Kidney capillary endothelial cell (primary cell): Measurements from ENCODE around the gene PROSER1.
"Not testable (repeated sequence)": the region's sequence is repeated elsewhere in the genome, so short reads cannot be mapped to it uniquely, and the experiment has no call there.

ENCODE experiments used
- DNase-seq: peaks from one replicate; pipeline ENCODE4 v3.0.0-alpha.2; 2018; ENCODE audit warnings: low spot score

The PROSER1 gene

DNA sequence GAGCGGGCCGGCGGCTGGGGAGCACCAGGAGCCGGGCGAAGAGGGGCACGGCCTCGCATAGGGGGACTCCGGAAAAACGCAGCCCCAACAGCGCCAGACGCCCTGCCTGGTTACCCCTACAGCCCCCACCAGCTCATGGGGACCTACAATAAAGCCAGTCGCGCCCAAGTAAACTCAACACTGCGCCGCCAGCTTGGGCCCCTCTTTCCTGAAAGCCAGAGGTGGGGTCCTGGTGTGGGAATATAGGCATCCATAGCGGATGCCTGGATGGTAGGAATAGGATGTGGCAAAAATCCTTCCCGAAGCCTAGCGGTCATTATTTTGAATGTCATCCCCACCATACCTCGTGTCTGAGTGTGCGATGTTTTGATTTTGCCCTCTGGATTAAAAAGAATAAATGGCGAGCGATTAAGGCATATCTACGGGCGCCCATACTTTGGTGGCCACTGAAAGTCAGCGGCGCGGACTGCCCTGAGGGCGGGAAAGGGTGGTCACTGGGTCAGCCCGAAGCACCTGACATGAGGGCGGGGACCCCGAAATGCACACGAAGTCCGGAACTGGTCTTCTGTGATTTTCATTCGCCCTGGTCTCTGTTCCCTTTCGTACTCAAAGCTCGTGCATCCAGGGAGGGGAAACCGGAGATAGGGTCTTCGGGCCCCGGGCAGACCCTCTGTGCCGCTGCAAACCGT is at the start of gene PROSER1, which contains the start of gene NHLRC3:
Gene PROSER1, minus strand, starts transcription at position 210 of the 689 bp plus-strand sequence. CDS start 847 bp downstream, outside the sequence.
Gene NHLRC3, plus strand, starts transcription at position 577 of the 689 bp plus-strand sequence. CDS start 184 bp downstream, outside the sequence.
- DNase-seq, result peak; percentile 81

DNA sequence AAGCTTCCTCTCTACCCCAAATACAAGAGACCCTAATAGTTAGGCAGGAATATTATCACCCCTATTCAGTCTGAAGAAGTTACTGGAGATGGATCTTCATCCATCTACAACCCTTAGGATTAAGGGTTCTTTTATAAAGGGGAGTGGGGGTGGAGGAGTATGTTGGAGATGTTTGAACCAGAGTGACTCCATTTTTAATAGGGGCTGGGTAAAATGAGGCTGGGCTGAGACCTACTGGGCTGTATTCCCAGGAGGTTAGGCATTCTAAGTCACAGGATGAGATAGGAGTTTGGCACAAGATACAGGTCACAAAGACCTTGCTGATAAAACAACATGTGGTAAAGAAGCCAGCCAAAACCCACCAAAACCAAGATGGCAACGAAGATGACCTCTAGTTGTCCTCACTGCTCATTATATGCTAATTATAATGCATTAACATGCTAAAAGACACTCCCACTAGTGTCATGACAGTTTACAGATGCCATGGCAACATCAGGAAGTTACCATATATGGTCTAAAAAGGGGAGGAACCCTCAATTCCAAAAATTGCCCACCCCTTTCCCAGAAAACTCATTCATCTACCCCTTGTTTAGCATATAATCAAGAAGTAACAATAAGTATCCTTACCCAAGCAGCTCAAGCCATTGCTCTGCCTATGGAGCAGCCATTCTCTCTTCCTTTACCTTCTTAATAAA is 48.5 kb upstream of the PROSER1 start:
- not testable (repeated sequence) for DNase-seq

DNA sequence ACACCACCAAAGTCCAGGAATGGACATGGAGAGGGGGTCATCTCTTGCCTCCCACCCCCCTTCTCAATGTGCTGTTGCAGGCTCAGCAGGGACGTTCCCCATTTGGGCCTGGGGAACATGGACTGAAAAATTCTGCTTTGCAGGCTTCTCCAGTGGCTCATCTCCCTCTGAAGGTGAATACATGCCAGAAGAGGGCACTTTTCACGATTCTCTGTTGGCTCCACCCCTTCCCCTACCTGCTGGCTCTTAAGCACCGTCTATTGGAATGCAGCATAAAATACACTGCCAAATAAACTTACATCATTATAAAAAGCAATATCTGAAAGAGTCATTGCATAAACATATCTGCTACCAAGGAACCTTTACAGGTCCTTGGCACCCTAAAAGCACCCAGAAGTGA is 36.1 kb upstream of the PROSER1 start:
- DNase-seq, result no peak

DNA sequence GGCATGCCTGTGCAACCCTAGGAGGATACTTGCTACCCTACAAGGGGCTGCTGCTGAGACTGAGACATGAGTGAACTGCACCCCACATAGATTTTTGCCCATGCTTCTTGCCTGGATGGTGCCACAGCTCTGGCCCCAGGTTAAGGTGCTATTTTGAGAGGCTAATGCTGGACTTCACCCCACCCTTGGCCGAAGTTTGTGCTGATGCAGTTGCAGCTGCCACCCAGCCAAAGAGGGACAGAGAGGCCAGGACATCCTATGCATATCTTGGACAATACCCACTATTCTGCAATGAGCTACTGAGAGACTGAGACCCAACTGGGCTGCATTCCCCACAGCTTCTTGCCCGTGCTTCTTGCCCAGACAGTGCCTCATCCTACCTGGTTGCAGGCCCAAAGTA is 35.0 kb upstream of the PROSER1 start:
- DNase-seq, result no peak

DNA sequence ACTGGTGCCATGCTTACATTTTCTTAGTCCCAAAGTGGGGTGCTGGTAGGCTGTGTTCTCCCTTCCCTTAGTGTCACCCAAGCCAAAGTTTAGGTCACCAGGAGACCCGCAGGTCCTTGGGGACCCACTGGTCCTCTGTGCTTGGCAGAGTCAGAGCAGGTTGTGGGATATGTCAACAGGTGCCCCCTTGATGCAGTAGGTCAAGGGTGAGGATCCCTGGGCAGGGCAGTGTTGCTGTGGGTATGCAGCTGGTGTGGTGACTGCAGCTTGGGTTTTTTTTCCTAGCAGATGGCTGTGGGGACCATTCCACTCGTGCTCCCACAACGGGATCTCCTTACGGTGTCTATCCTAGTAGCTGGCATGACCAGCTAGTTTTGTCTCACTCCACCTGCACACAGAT is 24.1 kb upstream of the PROSER1 start:
- DNase-seq, result no peak

DNA sequence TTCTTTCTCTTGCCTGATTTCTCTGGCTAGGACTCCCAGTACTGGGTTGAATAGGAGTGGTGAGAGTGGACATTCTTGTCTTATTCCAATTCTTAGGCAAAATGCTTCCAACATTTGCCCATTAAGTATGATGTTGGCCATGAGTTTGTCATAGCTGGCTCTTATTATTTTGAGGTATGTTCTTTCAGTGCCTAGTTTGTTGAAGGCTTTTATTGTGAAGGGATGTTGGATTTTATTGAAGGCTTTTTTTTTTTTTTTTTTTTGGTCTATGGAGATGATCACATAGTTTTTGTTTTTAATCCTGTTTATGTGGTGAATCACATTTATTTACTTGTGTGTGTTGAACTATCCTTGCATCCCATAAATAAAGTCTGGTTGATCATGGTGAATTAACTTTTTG is 20.2 kb upstream of the PROSER1 start:
- DNase-seq, result no peak

DNA sequence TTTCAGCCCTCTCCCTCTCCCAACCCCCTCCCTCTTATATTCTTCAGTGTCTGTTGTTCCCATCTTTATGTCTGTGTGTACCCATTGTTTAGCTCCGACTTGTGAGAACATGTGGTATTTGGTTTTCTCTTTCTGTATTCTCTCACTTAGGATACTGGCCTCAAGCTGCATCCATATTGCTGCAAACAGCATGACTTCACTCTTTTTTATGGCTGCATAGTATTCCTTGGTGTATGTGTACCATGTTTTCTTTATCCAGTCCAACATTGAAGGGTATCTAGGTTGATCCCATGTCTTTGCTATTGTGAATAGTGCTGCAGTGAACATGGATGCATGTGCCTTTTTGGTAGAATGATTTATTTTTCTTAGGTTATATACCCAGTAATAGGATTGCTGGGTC is 18.1 kb upstream of the PROSER1 start:
- DNase-seq, result no peak

DNA sequence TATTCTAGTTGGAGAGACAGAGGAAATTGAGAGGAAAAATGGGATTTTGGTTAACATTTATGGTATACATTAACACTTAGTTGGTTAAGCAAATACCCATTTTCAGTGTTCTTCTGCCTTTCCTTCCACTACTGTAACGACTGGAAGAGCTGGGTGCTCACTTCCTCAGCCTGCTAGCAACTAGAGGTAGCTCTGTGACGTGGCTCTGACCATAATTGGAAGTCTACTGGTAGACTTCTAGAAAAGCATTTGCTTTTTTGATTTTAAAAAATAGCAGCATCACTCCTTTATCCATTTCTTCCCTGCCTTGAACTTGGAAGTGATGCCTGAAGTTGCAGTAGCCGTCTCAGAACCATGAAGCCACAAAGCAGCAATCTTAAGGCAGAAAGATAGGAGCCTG is 16.2 kb upstream of the PROSER1 start:
- no peak for DNase-seq

DNA sequence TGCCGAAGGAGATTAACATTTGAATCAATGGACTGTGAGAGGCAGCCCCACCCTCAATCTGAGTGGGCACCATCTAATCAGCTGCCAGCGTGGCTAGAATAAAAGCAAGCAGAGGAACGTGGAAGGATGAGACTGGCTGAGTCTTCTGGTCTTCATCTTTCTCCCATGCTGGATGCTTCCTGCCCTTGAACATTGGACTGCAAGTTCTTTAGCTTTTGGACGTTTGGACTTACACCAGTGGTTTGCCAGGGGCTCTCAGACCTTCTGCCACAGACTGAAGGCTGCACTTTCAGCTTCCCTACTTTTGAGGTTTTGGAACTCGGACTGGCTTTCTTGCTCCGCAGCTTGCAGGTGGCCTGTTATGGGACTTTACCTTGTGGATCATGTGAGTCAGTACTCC is 15.1 kb upstream of the PROSER1 start:
- no peak for DNase-seq

DNA sequence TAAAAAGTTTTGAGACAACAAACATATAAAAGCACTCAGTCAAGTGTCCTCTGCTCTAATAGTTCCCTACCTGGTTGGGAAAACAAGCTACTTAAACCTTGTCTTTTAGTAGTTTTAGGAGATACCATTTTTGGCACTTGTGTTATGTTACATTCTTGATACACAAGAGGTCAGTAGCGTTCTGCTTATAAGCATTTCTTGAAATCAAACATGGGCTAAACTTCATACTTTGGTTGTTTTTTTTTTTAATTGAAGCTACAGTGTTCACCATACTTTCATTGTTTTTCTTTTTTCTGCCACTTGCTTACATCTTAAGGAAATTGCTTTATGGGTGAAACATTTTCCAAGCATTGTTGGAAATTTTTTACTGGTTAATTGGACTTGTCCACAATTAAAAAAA is 13.3 kb upstream of the PROSER1 start:
- DNase-seq, result peak; percentile 49

DNA sequence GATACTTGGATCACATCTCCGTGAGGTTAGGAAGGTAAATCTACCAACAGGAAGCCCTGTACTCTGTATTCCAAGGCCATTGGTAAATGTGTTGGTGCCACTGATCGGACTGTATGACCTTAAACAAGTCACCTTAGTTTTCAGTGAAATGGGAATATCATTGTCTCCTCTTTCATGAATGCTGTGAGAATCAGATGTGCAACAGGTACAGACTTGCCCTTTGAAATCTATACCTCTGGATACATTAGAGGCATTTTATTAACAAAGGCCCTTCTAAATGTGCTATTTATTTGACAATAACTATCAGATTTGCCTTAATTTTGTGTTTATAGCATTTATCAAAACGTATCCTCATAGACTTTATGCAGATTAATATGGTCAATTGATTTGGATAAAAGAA is 11.4 kb upstream of the PROSER1 start:
- DNase-seq, result no peak

DNA sequence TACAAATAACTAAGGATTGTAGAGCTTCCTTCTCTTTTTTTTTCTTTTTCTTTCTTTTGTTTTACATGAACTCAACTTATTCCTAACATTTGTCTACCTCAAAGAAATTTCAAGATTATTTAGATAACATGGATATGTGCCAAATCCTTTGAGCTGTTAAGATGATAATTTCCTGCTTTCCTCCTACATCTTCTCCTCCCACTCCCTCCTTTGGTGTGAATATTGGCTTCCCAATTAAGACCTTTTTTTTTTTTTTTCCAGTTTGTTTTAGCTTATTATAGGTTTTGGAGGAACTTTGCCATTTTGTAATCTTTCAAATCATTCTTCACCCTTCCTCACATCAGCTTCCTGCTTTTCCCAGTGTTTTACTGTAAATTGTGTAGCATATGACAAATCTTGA is 10.9 kb upstream of the PROSER1 start:
- DNase-seq, result no peak

DNA sequence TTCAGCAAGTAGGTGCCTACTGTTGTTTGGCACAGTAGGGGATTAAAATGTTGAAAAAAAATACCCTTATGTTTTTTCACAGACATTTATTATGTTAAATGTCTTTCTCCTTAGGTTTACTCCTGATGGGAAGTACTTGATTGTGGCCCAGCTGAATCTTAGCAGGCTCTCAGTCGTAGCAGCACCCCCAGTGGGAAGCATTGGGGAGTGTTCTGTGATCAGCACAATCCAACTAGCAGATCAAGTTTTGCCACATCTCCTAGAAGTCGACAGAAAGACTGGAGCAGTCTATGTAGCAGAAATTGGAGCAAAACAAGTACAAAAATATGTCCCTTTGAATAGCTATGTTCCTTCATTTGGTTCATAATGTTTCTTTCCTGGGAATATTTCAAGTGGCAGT is 9.7 kb upstream of the PROSER1 start:
- no peak for DNase-seq

DNA sequence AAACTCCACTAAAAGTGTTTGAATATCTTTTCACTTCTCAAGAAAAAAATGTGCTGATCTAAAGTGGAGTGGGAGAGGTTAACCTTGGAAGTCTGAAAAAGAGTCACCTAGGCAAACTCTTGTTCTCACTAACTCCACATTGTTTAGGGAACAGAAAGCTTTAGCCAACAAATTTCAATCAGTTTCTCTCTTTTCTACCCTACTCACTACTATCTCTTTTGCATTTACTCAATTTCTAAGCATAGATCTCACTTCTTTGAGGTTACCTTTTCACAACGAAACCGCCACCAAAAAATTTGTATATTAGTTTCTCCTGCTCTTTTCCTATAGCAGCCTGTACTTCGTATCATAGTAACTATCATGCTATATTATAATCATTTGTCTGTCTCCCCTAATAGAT is 6.6 kb upstream of the PROSER1 start:
- no peak for DNase-seq

DNA sequence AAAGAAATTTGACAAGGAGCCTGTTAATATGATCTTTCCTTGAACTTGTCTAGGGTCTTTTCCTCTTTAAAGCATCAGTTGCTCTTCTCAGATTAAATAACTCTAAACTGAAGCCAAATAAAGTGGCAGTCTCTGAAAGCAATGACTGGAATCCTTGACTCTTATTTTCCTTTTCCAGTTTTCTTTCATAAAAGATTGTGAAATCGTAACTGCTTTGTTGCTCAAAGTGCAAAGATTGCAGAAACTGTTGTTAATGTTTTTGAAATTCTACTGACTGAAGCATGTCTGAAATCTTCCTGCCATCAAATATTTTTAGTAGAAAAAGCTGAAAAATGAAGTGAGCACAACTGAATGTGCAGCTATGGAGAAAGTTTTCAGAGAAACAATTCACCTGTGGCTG is 2.3 kb upstream of the PROSER1 start:
- DNase-seq, result no peak

DNA sequence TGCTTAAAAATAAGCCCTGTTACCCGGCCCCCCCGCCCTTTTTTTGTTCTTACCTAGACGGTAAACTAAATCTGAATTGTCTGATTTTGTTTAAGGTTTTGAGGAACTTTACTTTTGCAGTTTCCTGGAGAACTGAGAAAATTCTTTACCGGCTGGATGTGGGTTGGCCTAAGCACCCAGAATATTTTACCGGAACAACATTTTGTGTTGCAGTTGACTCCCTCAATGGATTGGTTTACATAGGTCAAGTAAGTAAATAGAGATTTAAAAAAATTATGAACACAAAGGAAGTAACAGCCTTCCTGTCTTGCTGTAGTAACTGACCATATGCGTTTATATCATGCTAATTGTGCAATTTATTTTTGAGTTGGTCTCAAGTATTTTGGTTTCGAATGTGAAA is 1.2 kb upstream of the PROSER1 start:
- no peak for DNase-seq

DNA sequence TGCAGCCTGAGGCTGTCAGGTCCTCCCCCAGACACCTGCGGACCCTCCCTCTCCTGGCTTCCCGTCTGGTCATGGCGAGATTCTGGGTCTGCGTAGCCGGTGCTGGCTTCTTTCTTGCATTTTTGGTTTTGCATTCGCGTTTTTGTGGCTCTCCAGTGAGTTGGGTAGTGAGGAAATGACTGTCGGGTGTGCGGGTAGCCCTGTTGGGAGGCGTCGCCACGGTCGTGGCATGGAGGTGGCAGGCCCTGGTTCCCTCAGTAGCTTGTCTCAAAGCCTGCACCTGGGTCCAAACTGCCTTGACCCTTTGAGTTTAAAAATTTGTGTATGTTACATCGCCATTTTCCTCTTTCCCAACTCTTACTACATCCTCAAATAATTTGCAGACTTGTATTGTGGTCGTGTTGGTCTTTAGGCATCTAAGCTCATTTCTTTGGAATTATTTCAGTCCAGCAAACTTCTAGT is 711 bp upstream of the PROSER1 start:
- DNase-seq, result no peak

DNA sequence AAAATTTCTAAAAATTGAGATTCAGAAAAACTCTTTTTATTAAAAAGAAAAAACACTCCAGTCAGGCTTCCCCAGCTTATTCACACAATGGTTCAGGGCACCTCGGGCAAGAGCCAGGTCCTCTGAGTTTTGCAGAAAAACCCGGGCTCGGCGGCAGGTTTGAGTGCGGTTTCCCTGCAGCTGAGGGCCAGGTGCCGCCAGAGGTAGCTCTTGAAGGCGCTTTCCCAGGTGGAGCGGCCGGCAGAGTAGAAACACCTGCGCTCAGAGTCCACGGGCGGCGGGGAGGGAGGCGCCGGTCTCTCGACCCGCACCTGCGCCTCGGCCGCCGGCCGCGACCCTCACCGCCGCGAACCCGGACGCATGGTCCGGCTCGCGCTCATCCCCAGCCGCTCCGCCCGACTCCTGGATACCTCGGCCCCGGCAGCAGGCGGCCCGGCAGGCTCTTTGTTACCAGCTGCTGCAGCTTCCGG is 444 bp downstream of the PROSER1 start:
- peak; percentile 8 for DNase-seq

DNA sequence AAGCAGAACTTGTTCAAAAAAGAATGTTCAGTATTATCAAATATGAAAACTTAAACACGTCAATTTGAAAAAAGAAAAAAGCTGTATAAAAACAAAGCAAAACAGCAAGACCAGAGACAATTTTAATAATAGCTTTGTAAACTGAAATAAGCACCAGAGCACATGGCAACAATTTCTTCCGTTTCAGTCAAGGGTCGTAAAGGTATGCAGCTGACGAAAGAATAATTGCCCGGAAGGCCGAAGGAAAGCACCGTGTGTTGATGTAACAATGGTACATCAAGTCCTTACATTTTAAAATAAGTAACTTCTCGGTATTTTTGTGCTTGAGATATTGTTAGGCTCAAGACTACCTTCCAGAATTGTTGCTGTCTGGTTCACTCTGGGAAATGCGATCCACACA is 1.7 kb downstream of the PROSER1 start:
- DNase-seq, result peak; percentile 30

DNA sequence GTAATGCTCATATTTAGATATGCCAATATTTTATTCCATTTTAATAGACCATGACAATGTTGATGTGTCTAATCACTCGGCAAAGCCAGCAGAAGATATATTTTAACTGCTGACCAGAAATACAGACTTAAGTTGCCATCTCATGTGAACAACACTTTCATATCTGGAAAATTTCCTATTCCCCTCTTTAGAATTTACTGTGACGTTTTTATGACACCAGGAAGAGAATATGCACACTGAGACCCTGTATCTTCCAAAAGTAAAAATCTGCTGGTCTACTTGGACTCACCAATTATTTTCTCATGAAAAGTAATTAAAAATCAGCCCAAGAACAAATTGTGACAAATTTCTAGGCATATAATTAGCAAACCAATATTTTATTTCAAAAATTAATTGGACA is 2.1 kb downstream of the PROSER1 start:
- no peak for DNase-seq

DNA sequence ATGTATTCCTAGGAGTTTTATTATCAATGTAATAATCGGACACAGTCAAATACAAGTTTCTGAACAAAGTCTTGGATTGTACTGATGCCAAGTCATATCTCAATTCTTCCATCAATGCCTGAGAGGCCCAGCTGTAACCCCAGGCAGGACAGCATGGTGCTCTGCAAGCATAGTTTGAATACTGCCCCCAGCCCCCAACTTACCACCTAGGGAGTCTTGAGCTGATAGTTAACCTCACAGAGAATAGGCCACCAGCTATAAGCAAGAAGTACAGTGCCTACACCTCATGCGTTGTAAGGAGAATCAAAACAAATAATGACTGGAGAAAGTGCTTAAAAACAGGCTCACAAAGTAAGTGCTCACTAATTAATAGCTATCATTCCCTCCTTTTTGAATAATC is 2.7 kb downstream of the PROSER1 start:
- no peak for DNase-seq

DNA sequence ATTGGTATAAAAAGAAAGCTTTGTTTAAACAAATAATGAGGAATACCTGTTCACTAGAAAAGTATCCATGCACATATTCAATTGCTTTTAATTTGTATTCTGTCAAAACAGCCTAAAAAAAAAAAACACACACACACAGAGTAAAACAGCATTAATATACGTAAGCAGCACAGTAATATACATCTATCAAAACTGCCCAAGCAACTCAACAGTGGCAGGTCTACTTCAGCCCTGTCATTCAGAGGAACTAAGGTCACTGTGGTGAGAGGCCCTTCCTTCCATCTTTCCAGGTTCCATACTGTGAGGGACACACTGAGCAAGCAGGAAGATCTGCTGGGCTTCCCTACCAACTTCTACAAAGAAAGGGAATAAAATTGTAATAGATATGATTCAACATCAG is 3.8 kb downstream of the PROSER1 start:
- DNase-seq, result no peak

DNA sequence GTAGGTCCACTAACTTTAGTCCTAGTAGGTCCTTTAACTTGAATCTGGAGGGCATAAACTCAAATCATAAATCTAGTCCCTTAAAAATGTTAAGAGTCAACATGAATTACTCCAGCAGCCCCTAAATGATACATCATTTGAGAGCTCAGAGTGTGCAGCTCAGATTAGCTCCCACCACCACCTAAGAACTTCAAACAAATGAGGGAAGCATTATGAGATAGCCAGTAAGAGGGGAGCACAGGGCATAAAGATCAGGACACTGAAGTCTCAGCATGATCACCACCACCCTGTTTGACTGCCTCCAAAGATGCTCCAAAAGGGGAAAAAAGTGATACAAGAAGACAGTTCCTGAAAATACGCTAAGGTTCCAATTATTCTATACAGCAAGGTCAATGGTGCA is 5.7 kb downstream of the PROSER1 start:
- DNase-seq, result no peak

DNA sequence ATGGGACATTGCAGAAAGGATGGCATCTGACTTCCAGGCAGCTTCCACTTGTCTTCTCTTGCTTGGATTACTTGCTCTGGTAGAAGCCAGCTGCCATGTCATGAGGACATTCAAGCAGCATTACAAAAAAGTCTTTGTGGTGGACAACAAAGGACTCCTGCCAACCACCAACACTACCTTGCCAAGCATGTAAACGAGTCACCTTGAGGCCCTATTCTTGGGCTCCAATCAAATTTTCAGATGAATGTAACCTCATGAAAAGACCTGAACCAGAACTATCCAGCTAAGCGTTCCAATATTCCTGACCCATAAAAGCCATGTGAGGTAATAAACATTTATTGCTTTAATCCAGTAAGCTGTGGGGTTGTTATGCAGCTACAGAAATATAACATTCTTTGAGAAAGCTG is 12.5 kb downstream of the PROSER1 start:
- no peak for DNase-seq
